HG02610 (cell line): Measurements from ENCODE around the gene SRSF1.
A peak's percentile ranks its signal among the peaks of the same experiment; 100 is the strongest.
"Not testable (repeated sequence)": the region's sequence is repeated elsewhere in the genome, so short reads cannot be mapped to it uniquely, and the experiment has no call there.

ENCODE experiments used
- ATAC-seq: cut with Tn5 transposase; IDR thresholded peaks from one replicate; pipeline ENCODE4 v1.9.1; 2021; ENCODE audit warnings: mild to moderate bottlenecking, moderate library complexity; ENCODE audit not compliant: unreplicated experiment

SRSF1 gene, protein sequence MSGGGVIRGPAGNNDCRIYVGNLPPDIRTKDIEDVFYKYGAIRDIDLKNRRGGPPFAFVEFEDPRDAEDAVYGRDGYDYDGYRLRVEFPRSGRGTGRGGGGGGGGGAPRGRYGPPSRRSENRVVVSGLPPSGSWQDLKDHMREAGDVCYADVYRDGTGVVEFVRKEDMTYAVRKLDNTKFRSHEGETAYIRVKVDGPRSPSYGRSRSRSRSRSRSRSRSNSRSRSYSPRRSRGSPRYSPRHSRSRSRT

DNA sequence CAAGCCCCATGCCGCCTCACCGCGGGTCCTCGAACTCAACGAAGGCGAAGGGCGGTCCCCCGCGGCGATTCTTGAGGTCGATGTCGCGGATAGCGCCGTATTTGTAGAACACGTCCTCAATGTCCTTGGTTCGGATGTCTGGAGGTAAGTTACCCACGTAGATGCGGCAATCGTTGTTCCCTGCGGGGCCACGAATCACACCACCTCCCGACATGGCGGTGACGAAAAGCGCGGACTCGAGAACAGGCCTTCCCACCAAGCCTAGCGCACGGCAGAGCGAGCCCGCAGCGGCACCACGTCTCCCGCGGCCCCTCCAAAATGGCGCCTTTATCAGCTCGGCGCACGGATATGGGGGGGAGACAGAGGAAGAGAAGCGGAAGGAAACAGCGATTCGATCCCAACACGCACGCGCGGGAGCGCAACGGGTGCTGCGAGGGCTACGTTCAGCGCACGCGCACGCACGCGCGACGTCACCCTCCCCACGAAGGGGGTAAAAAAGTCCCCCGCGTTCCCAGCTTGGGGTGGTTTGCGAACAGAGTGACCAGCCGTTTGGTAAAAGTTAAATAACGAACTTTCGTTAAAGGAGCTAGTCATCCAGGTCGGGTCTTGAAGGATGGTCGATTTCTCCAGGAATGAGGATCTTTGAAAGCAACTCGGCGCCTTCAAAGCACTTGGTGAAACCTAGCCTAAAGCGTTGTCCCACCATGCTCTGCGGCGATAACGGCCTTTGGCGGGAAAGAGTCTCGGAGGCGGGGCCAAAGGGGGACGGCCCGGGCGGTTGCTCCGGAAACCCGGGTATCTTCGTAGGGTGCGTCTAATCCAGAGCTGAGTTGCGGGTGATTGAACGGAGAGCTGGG lies at the start of gene SRSF1:
Gene SRSF1, minus strand, starts transcription at position 323 of the 857 bp plus-strand sequence. Its CDS starts 109 bp downstream, at position 214.
- peak; percentile 90 for ATAC-seq

GRCh38 chr17:58056476-58056875 lies 49.4 kb upstream of the SRSF1 start:
- no peak for ATAC-seq

DNA sequence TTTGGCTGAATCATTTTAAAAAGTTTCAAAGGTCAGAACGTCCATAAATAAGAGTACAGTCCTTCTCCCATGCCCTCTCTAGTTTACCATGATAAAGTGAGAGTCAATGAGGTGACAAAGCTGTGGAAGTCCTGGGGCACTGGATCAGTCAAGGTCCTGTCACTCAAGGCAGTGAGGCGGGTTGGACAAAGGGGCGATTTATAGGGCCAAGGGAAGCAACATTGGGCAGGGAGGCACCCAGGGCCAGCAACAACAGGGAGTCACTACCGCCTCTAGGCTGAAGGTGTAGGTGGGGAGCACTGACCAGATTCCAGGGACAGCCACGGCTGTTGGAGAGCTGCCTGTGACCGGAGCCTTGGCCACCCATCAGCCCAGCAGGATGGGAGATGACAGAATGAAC lies 47.6 kb upstream of the SRSF1 start:
- no peak for ATAC-seq

DNA sequence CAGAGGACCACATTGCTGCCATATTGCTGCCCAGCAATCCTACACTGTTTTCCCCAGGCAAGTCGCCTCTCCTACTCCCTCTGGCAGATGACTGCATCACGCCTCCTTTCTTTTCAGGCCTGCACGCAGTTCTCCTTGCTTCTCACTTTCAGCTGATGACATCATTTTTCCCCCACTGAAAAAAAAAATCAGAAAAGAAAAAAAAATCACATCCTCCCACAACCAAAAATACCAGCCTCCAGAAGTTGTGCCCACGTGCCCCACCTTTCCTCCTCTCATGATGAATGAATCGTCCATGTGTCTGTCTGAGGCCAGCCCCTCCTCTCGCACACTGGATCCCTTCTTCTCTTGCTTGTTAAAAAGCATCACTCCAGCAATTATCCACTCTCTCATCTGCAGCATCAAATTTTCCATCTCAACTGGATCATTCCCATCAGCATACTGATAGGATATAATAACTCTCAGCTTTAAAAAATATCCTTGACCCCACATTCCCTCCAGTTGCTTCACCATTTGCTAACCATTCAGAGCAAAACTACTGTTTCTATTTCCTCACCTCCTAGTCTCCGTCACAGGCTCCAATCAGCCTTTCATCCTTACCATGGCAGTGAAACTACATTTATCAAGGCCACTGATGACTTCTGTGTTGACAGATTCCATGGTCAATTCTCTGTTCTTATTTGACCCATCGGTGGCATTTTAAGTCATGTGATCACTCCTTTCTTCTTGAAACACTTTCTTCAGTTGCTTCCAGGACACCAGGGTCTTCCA lies 46.1 kb upstream of the SRSF1 start:
- no peak for ATAC-seq

DNA sequence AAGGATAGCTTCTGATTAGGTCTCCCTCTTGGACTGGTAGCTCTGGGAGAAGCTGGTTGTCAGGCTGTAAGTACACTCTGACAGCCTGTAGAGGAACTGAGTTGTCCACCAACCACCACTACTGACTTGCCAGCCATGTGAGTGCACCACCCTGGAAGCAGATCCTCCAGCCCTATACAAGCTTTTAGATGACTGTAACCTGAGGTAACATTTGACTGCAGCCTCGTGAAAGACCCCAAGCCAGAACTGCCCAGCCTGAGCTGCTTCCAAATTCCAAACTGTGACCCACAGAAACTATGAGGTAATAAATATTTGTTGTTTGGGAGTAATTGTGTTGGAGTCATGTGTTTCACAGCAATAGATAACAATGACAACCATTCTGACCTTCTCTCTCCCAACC lies 45.4 kb upstream of the SRSF1 start:
- no peak for ATAC-seq

DNA sequence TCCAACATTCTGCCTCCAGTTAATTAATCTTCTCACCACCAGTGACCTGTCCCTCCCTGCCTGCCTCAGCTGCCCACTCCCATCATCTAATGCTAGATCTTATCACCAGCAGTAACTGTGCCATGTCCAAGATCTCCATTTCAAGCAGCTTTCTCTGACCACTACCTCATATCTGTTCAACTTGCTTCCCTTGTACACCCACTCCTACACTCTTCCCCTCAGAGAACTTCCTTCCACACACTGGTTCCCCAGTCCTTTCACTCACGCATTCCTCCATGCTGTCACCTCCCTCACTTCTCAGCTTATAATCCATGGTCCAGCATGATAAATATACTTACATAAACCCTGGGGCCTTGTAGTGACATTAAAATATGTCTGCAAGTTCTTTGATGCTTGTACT lies 44.4 kb upstream of the SRSF1 start:
- no peak for ATAC-seq

DNA sequence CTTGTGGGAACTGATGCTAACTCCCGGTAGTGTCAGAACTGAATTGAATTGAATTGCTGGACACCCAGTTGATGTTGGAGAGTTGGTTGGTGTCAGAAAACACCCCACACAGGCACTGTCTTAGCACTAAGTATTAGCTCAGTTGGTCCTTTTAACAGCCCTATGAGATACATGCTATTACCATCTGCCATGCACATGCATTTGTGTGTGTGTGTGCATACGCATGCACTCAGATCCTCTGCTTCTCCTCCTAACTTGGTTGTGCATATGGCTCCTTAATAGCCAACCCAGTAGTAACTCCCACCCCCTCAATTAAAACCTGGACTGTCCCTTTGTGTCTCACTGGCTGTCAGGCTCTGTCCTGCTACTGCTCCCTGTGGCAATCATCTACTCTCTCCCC lies 43.9 kb upstream of the SRSF1 start:
- no peak for ATAC-seq

DNA sequence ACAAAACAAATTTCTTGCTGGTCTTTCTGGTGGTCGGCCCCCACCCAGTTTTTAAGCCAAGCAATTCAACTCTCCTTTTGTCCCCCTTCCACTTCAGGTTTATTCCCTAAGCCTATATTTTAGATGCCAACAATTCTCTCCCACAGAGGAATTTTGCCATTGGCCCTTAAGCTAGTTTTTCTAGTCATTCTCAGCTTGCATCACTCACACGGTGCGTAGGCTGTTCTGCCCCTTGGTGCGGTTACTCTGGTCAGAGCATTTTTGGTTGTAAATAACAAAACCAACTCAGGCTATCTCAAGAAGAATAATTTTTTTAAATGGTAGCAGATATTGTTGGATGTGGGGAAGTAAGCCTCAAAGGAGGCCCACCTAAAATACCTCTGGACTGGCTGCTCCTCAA lies 42.5 kb upstream of the SRSF1 start:
- no peak for ATAC-seq

DNA sequence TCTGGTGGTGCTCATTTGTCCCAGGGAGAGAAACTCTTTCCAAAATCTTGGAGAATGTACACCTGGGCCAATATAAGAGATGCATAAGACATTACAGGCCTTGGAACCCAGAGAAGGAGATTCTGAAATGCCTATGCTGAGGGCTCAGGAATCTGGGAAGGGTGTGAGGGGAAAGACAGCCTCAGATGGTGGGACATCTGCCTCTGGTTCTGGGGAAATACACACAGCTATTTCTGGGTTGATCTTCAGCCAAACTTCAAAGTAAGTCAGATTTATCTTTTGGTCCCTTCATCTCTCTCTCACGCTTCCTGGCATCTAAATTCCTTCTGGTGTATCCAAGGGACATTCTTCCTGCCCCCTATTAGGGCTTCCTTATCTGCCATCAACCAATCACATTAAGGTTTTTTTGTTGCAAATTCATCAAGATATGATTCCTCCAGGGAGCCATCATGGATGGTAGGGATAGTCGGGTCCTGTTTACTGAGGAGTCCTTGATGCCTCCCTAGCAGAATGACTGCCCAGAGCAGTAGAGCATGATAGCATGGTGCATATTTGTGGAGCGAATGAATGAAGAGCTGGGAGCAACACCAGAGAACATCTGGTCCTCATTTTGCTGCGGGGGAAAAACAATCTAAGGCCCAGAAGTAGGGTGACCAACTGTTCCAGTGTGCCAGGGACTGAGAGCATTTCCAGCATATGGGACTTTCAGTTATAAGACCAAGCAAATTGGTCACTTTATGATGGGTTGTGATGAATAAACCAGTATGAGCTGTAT lies 40.5 kb upstream of the SRSF1 start:
- ATAC-seq: no peak

DNA sequence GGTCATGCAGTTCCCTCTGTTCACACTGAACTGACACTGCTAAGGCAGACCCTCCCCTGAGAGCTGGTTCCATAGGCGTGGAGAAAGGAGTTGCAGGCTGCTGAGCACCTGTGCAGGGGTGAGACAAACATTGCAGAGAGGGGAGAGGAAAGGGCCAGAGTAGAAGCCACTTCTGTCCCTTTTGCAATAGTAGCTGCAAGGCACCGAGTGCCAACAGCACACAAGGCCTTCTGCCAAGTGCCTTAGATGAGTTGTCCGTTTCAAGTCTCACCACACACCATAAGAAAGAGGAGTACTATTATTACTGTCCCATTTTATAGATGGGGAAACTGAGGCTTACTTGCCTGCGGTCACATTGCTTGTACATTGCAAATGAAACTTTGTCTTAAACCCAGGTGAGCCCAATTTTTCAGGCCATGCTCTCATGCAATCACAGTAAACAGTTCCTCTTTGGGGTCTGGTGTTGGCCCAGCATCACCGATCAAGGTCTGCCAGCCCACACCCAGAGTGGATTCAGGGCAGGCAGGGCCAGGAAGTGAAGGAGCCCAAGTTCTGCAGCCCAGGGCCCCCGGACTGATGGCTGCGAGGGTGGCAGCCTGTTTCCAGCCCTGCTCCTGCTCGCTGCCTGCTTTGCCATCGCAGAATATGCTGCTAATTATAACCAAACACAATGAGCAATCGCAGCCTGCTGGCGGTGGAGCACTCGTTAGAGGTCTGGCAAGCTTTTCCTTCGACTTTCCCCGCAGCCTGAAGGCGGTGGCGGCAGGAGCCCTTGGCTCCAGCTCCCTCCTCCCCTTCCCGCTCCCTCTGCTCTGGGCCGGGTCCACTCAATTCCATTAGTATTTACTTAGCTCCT lies 39.4 kb upstream of the SRSF1 start:
- no peak for ATAC-seq

GRCh38 chr17:58044256-58044655 lies 37.2 kb upstream of the SRSF1 start:
- not testable (repeated sequence) for ATAC-seq

DNA sequence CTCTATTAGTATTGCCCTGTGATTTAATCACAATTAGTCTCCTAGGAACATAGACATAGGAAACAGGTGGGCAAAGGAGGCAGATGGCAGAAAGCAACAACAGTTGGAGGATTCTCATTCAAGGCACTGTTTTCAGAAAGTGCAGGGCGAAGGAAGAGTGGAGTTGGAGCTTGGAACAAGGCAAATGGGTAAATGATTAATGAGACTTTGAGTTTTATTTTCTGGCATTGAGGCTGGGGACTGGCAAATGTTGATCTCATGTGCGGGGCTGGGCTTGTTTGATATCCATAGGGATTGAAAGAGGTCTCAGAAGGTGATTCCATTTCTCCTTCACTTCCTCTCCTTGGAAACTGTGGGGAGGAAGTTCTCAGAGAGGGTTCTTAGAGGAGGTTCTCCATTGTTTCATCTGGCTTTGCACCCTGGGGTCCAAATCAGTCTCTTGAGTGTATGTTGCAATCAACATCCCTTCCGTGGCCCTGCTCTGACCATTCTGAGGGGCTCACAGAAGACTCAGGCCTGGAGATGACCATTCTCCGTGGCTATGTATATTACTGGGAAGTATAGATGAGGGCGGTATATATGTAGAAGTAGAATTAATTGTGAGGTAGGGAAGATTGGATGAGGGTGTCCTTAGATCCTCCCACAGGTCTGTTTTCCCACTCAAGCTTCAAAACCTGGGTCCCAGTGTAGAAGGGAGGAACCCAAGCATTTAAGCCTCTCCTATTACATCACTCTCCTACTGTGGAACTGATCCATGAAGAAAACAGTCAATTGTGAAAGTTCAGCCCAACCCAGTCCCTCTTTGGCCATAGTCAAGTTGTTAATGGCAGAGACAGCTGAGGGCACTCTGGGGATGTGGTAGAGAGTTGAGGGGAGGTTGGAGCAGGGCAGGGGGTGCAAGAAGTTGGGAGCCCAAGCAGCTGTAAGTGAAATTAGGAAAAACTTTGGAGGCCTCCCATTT lies 36.5 kb upstream of the SRSF1 start:
- no peak for ATAC-seq

GRCh38 chr17:58041161-58041560 lies 34.1 kb upstream of the SRSF1 start:
- ATAC-seq: no peak

- ATAC-seq: no peak
These were observed 33.3 kb upstream of the SRSF1 start for GRCh38 chr17:58040386-58040785.

GRCh38 chr17:58039975-58040374 lies 32.9 kb upstream of the SRSF1 start:
- ATAC-seq: no peak

DNA sequence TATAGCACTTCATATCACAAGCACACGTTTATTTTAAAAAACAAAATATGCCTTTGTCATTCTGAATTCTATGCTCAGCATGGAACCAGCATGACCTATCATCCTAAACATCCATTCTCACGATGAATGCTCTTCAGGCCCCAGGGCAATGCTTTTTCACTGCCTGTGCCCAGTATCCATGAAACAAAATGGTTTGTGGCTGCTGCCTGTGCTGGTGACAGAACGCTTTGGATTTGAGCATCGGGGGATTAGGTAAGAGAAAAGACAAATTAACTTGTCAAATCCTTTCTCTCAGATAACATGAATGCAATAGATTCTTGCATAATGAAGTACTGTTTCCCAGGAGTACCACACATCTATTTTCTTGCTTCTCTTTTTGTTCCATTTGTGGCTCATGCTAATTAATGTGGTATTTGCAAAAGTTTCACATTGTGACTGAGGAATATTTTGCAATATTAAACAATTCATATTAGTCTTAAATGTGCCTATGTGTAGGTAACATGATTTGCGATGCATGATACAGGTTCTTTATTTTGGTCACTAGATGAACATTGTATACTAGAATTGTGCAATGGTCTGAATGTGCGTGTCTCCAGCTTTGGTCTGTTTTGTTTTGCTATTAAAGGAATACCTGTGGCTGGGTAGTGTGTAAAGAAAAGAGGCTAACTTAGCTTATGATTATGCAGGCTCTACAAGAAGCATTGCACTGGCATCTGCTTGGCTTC lies 25.8 kb upstream of the SRSF1 start:
- ATAC-seq: no peak

DNA sequence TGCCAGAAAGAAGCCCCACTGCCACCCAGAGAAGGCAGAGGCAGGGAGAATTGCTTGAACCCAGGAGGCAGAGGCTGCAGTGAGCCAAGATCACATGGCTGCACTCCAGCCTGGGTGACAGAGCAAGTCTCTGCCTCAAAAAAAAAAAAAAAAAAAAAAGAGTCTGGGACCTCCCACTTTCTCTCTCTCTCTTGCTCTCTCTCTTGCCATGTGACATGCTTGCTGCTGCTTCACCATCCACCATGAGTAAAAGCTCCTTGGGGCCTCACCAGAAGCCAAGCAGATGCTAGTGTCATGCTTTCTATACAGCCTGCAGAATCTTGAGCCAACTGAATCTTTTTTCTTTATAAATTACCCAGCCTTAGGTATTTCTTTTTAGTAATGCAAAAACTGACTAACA lies 21.5 kb upstream of the SRSF1 start:
- no peak for ATAC-seq

GRCh38 chr17:58020401-58020800 lies 13.4 kb upstream of the SRSF1 start:
- no peak for ATAC-seq
